HL-60 (cell line): Measurements from ENCODE around the gene FMN1.

Source experiments
- TF ChIP-seq, protein P1 (sequence below): IDR thresholded peaks from one replicate; pipeline ENCODE4 v1.5.1; 2011; ENCODE audit warnings: low read length, control low read depth, inconsistent platforms; ENCODE audit not compliant: insufficient read depth
- TF ChIP-seq, protein P2 (sequence below): IDR thresholded peaks from 2 replicates; pipeline ENCODE4 v1.6.1; 2012; ENCODE audit warnings: low read depth; ENCODE audit not compliant: insufficient replicate concordance

DNA sequence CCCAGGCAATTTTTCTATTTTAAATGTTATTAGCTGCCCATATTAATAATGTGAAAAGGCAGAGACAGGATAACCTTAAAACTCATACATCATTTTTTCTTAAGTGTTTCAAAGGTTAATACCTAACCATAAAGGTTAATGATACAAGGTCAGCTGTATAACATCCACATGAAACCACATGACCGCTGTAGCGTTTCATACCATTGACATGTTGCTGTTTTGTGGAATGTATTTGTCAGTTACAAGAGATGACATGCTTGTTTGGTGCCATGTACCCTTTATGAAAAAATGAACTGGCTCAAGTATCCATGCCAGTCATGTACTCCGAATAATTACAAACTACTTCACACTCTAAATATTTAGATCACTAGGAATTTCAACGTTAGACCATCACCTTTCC is 207.4 kb downstream of the FMN1 start:
- TF ChIP-seq, protein P1, sequence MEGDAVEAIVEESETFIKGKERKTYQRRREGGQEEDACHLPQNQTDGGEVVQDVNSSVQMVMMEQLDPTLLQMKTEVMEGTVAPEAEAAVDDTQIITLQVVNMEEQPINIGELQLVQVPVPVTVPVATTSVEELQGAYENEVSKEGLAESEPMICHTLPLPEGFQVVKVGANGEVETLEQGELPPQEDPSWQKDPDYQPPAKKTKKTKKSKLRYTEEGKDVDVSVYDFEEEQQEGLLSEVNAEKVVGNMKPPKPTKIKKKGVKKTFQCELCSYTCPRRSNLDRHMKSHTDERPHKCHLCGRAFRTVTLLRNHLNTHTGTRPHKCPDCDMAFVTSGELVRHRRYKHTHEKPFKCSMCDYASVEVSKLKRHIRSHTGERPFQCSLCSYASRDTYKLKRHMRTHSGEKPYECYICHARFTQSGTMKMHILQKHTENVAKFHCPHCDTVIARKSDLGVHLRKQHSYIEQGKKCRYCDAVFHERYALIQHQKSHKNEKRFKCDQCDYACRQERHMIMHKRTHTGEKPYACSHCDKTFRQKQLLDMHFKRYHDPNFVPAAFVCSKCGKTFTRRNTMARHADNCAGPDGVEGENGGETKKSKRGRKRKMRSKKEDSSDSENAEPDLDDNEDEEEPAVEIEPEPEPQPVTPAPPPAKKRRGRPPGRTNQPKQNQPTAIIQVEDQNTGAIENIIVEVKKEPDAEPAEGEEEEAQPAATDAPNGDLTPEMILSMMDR, result no peak
- TF ChIP-seq, protein P2, sequence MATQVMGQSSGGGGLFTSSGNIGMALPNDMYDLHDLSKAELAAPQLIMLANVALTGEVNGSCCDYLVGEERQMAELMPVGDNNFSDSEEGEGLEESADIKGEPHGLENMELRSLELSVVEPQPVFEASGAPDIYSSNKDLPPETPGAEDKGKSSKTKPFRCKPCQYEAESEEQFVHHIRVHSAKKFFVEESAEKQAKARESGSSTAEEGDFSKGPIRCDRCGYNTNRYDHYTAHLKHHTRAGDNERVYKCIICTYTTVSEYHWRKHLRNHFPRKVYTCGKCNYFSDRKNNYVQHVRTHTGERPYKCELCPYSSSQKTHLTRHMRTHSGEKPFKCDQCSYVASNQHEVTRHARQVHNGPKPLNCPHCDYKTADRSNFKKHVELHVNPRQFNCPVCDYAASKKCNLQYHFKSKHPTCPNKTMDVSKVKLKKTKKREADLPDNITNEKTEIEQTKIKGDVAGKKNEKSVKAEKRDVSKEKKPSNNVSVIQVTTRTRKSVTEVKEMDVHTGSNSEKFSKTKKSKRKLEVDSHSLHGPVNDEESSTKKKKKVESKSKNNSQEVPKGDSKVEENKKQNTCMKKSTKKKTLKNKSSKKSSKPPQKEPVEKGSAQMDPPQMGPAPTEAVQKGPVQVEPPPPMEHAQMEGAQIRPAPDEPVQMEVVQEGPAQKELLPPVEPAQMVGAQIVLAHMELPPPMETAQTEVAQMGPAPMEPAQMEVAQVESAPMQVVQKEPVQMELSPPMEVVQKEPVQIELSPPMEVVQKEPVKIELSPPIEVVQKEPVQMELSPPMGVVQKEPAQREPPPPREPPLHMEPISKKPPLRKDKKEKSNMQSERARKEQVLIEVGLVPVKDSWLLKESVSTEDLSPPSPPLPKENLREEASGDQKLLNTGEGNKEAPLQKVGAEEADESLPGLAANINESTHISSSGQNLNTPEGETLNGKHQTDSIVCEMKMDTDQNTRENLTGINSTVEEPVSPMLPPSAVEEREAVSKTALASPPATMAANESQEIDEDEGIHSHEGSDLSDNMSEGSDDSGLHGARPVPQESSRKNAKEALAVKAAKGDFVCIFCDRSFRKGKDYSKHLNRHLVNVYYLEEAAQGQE, result no peak
